ENCODE measurements around the gene METRN. TPM values are rescaled to one million over a fixed set of nuclear protein-coding genes. Genes with fewer than 3 reads are reported as not detected.

Gene METRN
- total and polyA plus RNA-seq, 3 donors from 2014 or later = 21.0 to 50.6 (median 34.9) TPM

- Histone ChIP-seq H3K27me3 (no peaks in the 10 kb centered on the region), H3K4me3 (peak overlapping the region; percentile 69 to 85), H3K36me3 (ENCODE audit: low read depth, missing control alignments) (no peaks in the 10 kb centered on the region), H3K4me1 (peaks cover 44% of the 10 kb centered on the region), H3K27ac (peak overlapping the region in 1 of 2 donors; percentile 96), H3K9me3 (no peaks in the 10 kb centered on the region)
- intact Hi-C loops (cut with DNase I; ENCODE audit: low total_unique reads) = no loop called here
- DNase-seq = no peak
- WGBS, 2 donors = 0% methylated on average over 34 of the region's 38 CpGs; no CpG with 5 or more reads in 1 of the 2 donors
- TF ChIP-seq POLR2A (IDR thresholded peaks at IDR 0.05) = no peak
- TF ChIP-seq CTCF (IDR thresholded peaks at IDR 0.05) = no peak
Measured at GRCh38 chr16:680625-680945, 34.3 kb upstream of the METRN start.

GRCh38 chr16:680967-681745 lies 33.8 kb upstream of the METRN start:
- H3K36me3 ChIP-seq (ENCODE audit: low read depth, missing control alignments) = no peaks in the 10 kb centered on the region
- WGBS, 2 donors = 40 to 80% methylated on average over 2 to 44 of the region's 44 CpGs
- peak overlapping the region in 1 of 2 donors; percentile 96 for H3K27ac ChIP-seq
- peak; percentile 64 for DNase-seq
- H3K4me3 ChIP-seq = peak overlapping the region; percentile 69 to 85
- intact Hi-C loops (cut with DNase I; ENCODE audit: low total_unique reads) = no loop called here
- H3K9me3 ChIP-seq = no peaks in the 10 kb centered on the region
- peaks cover 40% of the 10 kb centered on the region for H3K4me1 ChIP-seq
- no peaks in the 10 kb centered on the region for H3K27me3 ChIP-seq
- TF ChIP-seq POLR2A (IDR thresholded peaks at IDR 0.05) (no peak), CTCF (IDR thresholded peaks at IDR 0.05) (no peak)

GRCh38 chr16:681746-682427 lies 33.0 kb upstream of the METRN start:
- Histone ChIP-seq H3K4me3 (no peak overlapping the region), H3K27ac (no peak overlapping the region)

GRCh38 chr16:682493-683395 lies 32.2 kb upstream of the METRN start:
- TF ChIP-seq POLR2A (IDR thresholded peaks at IDR 0.05) (no peak), CTCF (IDR thresholded peaks at IDR 0.05) (no peak)
- no peak for DNase-seq
- H3K4me1 ChIP-seq = peaks cover 40% of the 10 kb centered on the region
- no peaks in the 10 kb centered on the region for H3K27me3 ChIP-seq
- no peaks in the 10 kb centered on the region for H3K9me3 ChIP-seq
- WGBS, 2 donors = 81 to 86% methylated on average over 18 to 33 of the region's 36 CpGs
- intact Hi-C loops (cut with DNase I; ENCODE audit: low total_unique reads) = loop anchor here (2.0 kb wide), 1 partner anchor 58 kb away; the partner anchor contains the start of gene CIAO3
- H3K27ac ChIP-seq = no peak overlapping the region
- no peaks in the 10 kb centered on the region for H3K36me3 ChIP-seq (ENCODE audit: low read depth, missing control alignments)
- no peak overlapping the region for H3K4me3 ChIP-seq

More at GRCh38 chr16:681746-682427, 33.0 kb upstream of the METRN start:
- intact Hi-C loops (cut with DNase I; ENCODE audit: low total_unique reads) = loop anchor here (2.0 kb wide), 1 partner anchor 59 kb away; the partner anchor contains the start of gene CIAO3
- DNase-seq = no peak
- WGBS, 2 donors = 55 to 79% methylated on average over 13 to 28 of the region's 28 CpGs
- H3K4me1 ChIP-seq = peaks cover 40% of the 10 kb centered on the region
- H3K27me3 ChIP-seq = no peaks in the 10 kb centered on the region
- H3K9me3 ChIP-seq = no peaks in the 10 kb centered on the region
- TF ChIP-seq POLR2A (IDR thresholded peaks at IDR 0.05) (no peak), CTCF (IDR thresholded peaks at IDR 0.05) (no peak)
- H3K36me3 ChIP-seq (ENCODE audit: low read depth, missing control alignments) = no peaks in the 10 kb centered on the region
